Gastrocnemius medialis (tissue), 4 donors: ENCODE measurements around the gene NPAS3.

Experiments
- POLR2A ChIP-seq, 2 donors: fragments of 450-650 bp; IDR thresholded peaks; one replicate each; pipeline ENCODE4 v1.6.1; 2017; ENCODE audit warnings: antibody characterized with exemption in 2 of 2, mild to moderate bottlenecking in 2 of 2, moderate library complexity in 2 of 2
- TF ChIP-seq, protein P1 (sequence below), 5 experiments: fragments of 450-650 bp in 3 of 5; fragments of 200-600 bp in 2 of 5; sonication (generic) in 2 of 5; IDR thresholded peaks in 4 of 5; conservative IDR thresholded peaks in 1 of 5; 1 replicate in 4 of 5; 2 replicates in 1 of 5; pipeline ENCODE4 v1.5.1; 2016 to 2019; ENCODE audit warnings: antibody characterized with exemption in 5 of 5, mild to moderate bottlenecking in 3 of 5, moderate library complexity in 3 of 5

GRCh38 chr14:33707716-33708115 is 769.0 kb downstream of the NPAS3 start:
- TF ChIP-seq, protein P1, sequence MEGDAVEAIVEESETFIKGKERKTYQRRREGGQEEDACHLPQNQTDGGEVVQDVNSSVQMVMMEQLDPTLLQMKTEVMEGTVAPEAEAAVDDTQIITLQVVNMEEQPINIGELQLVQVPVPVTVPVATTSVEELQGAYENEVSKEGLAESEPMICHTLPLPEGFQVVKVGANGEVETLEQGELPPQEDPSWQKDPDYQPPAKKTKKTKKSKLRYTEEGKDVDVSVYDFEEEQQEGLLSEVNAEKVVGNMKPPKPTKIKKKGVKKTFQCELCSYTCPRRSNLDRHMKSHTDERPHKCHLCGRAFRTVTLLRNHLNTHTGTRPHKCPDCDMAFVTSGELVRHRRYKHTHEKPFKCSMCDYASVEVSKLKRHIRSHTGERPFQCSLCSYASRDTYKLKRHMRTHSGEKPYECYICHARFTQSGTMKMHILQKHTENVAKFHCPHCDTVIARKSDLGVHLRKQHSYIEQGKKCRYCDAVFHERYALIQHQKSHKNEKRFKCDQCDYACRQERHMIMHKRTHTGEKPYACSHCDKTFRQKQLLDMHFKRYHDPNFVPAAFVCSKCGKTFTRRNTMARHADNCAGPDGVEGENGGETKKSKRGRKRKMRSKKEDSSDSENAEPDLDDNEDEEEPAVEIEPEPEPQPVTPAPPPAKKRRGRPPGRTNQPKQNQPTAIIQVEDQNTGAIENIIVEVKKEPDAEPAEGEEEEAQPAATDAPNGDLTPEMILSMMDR (IDR thresholded peaks at IDR 0.05 in 4 of 5, conservative IDR thresholded peaks at IDR 0.05 in 1 of 5), result no peak
- no peak for TF ChIP-seq POLR2A (IDR thresholded peaks at IDR 0.05)
